ENCODE results near the gene RGS7BP.
"Not testable (repeated sequence)": the region's sequence is repeated elsewhere in the genome, so short reads cannot be mapped to it uniquely, and the experiment has no call there.

RGS7BP gene

DNA sequence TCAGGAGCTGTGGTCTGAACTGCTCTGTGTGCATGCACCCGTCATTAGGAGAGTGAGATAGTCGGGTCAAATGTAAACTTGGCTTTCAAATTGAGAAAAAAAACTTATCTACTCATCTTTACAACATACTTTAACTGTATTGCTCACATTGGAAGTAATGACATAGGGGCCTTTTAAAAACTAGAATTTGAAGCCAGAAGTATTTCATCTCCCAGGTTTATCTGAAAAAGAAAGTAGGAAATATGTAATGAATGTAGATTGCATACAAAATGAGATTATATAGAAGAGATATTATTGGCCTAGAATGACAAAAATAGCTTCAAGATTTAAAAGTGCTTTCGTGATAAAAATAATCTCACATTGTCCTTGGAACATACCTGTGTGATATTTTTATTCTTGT, 24.3 kb downstream of the RGS7BP start:
- no peak overlapping the region for H3K4me3 ChIP-seq (ENCODE audit: low read depth, low read length)
- ChIA-PET CTCF (no interaction called here), POLR2A (no interaction called here)
- no peak for DNase-seq (ENCODE audit: low read depth, low spot score)
- TF ChIP-seq, protein P1, sequence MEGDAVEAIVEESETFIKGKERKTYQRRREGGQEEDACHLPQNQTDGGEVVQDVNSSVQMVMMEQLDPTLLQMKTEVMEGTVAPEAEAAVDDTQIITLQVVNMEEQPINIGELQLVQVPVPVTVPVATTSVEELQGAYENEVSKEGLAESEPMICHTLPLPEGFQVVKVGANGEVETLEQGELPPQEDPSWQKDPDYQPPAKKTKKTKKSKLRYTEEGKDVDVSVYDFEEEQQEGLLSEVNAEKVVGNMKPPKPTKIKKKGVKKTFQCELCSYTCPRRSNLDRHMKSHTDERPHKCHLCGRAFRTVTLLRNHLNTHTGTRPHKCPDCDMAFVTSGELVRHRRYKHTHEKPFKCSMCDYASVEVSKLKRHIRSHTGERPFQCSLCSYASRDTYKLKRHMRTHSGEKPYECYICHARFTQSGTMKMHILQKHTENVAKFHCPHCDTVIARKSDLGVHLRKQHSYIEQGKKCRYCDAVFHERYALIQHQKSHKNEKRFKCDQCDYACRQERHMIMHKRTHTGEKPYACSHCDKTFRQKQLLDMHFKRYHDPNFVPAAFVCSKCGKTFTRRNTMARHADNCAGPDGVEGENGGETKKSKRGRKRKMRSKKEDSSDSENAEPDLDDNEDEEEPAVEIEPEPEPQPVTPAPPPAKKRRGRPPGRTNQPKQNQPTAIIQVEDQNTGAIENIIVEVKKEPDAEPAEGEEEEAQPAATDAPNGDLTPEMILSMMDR (IDR thresholded peaks at IDR 0.05; ENCODE audit: insufficient read depth, low read length, missing control alignments), result no peak

DNA sequence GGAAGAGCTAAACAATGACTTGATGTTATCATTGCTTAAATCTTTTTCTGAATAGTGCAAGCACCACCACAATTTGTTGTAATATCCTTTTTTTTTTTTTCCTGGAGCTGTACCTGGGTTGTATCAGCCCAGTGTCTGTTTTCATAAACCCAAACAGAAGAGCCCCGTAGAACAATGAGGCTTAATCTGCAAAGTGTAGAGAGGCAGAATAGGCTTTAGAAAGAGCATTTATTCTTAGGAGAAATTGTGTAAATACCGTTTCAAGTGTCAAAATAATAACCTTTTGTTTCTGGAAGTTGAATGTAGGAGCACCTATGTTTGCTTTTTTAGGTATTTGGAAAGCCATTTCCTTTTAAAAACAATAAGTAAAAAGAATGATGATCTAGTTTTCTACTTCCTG, 26.4 kb downstream of the RGS7BP start:
- TF ChIP-seq, protein P1 (IDR thresholded peaks at IDR 0.05; ENCODE audit: insufficient read depth, low read length, missing control alignments), result no peak
- no peak for DNase-seq (ENCODE audit: low read depth, low spot score)
- no peak overlapping the region for H3K4me3 ChIP-seq (ENCODE audit: low read depth, low read length)
- CTCF ChIA-PET, result no interaction called here
- POLR2A ChIA-PET, result no interaction called here

DNA sequence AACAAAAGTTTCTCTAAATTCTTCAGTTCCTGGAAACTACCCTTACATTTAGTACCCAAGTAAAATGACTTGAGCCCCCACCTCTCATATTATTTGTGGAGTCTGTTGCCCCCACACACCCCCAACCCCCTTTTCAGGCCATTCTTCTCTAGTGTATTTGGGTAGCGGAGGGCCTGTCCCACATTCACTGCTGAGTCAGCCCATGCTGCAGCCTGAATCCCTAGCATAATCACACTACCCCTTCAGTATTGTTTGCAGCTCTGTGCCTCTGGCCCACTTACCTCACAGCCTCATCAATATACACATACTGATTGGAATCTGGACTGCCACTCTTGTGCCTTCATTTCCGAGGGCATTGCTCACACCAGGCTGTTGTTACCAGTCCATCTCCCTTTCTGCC, 26.8 kb downstream of the RGS7BP start:
- POLR2A ChIA-PET, result no interaction called here
- CTCF ChIA-PET, result no interaction called here
- no peak overlapping the region for H3K4me3 ChIP-seq (ENCODE audit: low read depth, low read length)
- TF ChIP-seq, protein P1 (IDR thresholded peaks at IDR 0.05; ENCODE audit: insufficient read depth, low read length, missing control alignments), result no peak
- no peak for DNase-seq (ENCODE audit: low read depth, low spot score)

DNA sequence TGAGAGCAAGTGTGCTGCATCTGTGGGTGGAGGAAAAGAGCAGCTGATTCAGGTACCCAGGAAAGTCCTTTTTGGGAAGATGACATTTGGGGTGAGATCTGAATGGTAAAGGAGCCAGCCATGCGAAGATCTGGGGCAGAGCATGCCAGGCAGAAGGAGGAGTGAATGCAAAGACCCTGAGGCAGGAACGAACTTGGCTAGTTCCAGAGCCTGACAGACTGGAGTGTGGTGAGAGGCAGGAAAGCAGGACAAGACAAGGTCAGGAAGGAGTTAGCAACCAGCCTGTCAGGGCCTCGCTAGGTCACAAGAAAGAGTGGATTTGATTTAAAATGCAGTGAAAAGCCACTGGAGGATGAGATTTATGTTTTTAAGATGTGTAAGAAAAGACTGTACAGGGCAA, 28.2 kb downstream of the RGS7BP start:
- ChIA-PET POLR2A (no interaction called here), CTCF (no interaction called here)
- H3K4me3 ChIP-seq (ENCODE audit: low read depth, low read length), result no peak overlapping the region
- TF ChIP-seq, protein P1 (IDR thresholded peaks at IDR 0.05; ENCODE audit: insufficient read depth, low read length, missing control alignments), result no peak
- no peak for DNase-seq (ENCODE audit: low read depth, low spot score)

DNA sequence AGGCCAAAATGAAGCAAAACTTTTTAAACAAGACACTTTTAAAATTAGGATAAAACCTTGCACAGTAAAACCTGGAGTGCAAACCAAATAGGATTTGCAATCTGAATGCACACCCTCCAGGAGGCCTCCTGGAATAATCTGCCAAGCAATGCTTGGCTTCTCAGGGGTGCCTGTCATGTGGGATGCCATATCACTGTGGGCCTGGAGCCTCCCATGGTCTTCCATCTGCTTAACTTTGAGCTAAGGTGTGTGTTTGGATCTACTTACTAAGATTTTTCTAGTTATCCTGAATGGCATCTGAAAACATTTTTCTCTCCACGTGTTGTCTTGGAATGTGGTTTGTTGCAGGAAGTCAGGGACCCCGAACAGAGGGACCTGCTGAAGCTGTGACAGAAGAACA, 52.1 kb downstream of the RGS7BP start:
- ChIA-PET POLR2A (no interaction called here), CTCF (no interaction called here)
- no peak overlapping the region for H3K4me3 ChIP-seq (ENCODE audit: low read depth, low read length)
- DNase-seq (ENCODE audit: low read depth, low spot score), result no peak
- TF ChIP-seq, protein P1 (IDR thresholded peaks at IDR 0.05; ENCODE audit: insufficient read depth, low read length, missing control alignments), result no peak

DNA sequence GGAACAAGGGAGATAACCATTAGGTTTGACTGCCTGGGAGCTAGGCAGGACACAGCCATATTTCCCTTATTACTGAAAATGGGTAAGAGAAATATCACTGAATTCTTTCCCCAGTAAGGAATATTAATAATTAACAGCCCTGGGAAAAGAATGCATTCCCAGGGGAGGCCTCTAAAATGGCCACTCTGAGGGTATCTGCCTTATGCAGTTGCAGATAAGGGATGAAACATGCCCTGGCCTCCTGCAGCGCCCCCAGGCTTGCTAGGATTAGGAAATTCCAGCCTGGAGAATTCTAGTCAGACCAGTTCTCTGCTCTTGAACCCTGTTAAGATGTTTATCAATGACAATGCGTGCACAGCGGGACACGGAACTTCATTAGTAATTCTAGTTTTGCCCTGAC, 52.8 kb downstream of the RGS7BP start:
- POLR2A ChIA-PET; DNase-seq (ENCODE audit: low read depth, low spot score); H3K4me3 ChIP-seq (ENCODE audit: low read depth, low read length); CTCF ChIA-PET: not testable (repeated sequence)

DNA sequence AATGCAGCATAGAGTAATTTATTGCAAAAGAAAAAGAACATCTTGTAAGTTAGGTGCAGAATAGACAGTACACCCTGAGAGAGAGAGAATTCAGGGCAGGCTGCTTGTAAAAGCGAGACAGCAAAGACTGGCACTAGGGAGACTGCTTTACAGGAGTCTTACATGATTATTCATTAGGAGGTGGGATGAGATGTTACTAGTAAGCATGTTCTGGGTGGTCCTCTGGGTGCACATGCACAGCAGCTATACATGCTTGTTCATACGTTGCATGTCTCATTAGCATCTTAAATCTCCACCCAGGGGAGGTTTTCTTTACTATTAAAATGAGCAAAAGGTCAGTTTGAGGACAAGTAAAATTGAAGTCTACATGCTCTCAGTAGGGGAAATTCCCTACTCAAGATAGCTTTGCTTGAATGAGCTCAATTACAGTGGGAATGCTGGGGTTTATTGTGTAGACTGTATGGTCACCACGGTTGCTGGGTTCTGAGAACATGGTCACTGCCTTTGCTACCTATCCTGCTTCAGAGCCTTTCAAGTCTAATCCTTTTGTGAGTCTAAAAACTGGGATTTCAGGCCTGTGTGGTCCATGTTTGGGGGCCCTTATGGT, 60.6 kb downstream of the RGS7BP start:
- TF ChIP-seq, protein P1 (IDR thresholded peaks at IDR 0.05; ENCODE audit: insufficient read depth, low read length, missing control alignments), result no peak
- POLR2A ChIA-PET, result no interaction called here
- CTCF ChIA-PET, result no interaction called here
- DNase-seq (ENCODE audit: low read depth, low spot score), result no peak
- H3K4me3 ChIP-seq (ENCODE audit: low read depth, low read length), result no peak overlapping the region

Measured in AG04449 (cell line).